H9 (cell line): ENCODE results near the gene RFPL3. TPM values are rescaled to one million over a fixed set of nuclear protein-coding genes. Genes with fewer than 3 reads are reported as not detected.

Experiments used
- DNase-seq: peaks from one replicate; pipeline ENCODE4 v3.0.0-alpha.2; 2017
- H2AFZ ChIP-seq: one replicate; pipeline ENCODE4 v1.6.1; 2013; ENCODE audit warnings: mild to moderate bottlenecking, low read length, control low read depth, moderate library complexity
- H2AK5ac ChIP-seq: 2 replicates; pipeline ENCODE4 v1.6.1; 2013; ENCODE audit warnings: low read length, control low read depth, mixed read lengths; ENCODE audit not compliant: insufficient read length
- H2BK120ac ChIP-seq: one replicate; pipeline ENCODE4 v1.6.1; 2013; ENCODE audit warnings: low read depth, mild to moderate bottlenecking, low read length, control low read depth, inconsistent platforms; ENCODE audit not compliant: poor library complexity, severe bottlenecking
- H2BK12ac ChIP-seq: 2 replicates; pipeline ENCODE4 v1.6.1; 2013; ENCODE audit warnings: low read length, control low read depth, mixed read lengths, low read depth; ENCODE audit not compliant: insufficient read length
- H2BK15ac ChIP-seq: 2 replicates; pipeline ENCODE4 v1.6.1; 2013; ENCODE audit warnings: low read depth, low read length, control low read depth
- H2BK20ac ChIP-seq: one replicate; pipeline ENCODE4 v1.6.1; 2013; ENCODE audit warnings: low read depth, mild to moderate bottlenecking, low read length, control low read depth, inconsistent platforms; ENCODE audit not compliant: poor library complexity, severe bottlenecking
- H2BK5ac ChIP-seq: 2 replicates; pipeline ENCODE4 v1.6.1; 2013; ENCODE audit warnings: low read length, control low read depth, mixed read lengths; ENCODE audit not compliant: insufficient read length
- H3K14ac ChIP-seq: 2 replicates; pipeline ENCODE4 v1.6.1; 2013; ENCODE audit warnings: low read length, control low read depth; ENCODE audit not compliant: insufficient read depth
- H3K18ac ChIP-seq: 2 replicates; pipeline ENCODE4 v1.6.1; 2013; ENCODE audit warnings: low read depth, mild to moderate bottlenecking, mixed read lengths, low read length, control low read depth; ENCODE audit not compliant: insufficient read length
- H3K23ac ChIP-seq: 2 replicates; pipeline ENCODE4 v1.6.1; 2013; ENCODE audit warnings: low read length, control low read depth, mixed read lengths, low read depth; ENCODE audit not compliant: insufficient read length
- H3K23me2 ChIP-seq: 2 replicates; pipeline ENCODE4 v1.6.1; 2013; ENCODE audit warnings: low read depth, mild to moderate bottlenecking, mixed read lengths, low read length, control low read depth; ENCODE audit not compliant: insufficient read length, poor library complexity, severe bottlenecking
- H3K27ac ChIP-seq: 2 replicates; pipeline ENCODE4 v1.5.1; 2013; ENCODE audit warnings: low read length, control low read depth, mixed read lengths, low read depth; ENCODE audit not compliant: insufficient read length
- H3K27me3 ChIP-seq: 2 replicates; pipeline ENCODE4 v1.6.1; 2013; ENCODE audit warnings: low read length, control low read depth, inconsistent platforms; ENCODE audit not compliant: insufficient read depth
- H3K4ac ChIP-seq: 2 replicates; pipeline ENCODE4 v1.6.1; 2013; ENCODE audit warnings: low read depth, mild to moderate bottlenecking, control low read depth, inconsistent platforms, low read length, moderate library complexity
- H3K4me1 ChIP-seq: 2 replicates; pipeline ENCODE4 v1.6.1; 2013; ENCODE audit warnings: low read length, control low read depth, inconsistent platforms; ENCODE audit not compliant: insufficient read depth
- H3K4me2 ChIP-seq: 2 replicates; pipeline ENCODE4 v1.6.1; 2013; ENCODE audit warnings: low read length, control low read depth, mixed read lengths; ENCODE audit not compliant: insufficient read length, insufficient read depth
- H3K56ac ChIP-seq: 2 replicates; pipeline ENCODE4 v1.6.1; 2013; ENCODE audit warnings: low read depth, mild to moderate bottlenecking, mixed read lengths, low read length, control low read depth; ENCODE audit not compliant: insufficient read length
- H3K79me1 ChIP-seq: 2 replicates; pipeline ENCODE4 v1.6.1; 2013; ENCODE audit warnings: low read depth, mild to moderate bottlenecking, moderate library complexity, low read length, control low read depth, inconsistent platforms; ENCODE audit not compliant: insufficient read depth, poor library complexity, severe bottlenecking
- H3K79me2 ChIP-seq: 2 replicates; pipeline ENCODE4 v1.6.1; 2013; ENCODE audit warnings: low read length, control low read depth, inconsistent platforms; ENCODE audit not compliant: insufficient read depth
- H3K9ac ChIP-seq: 2 replicates; pipeline ENCODE4 v1.6.1; 2013; ENCODE audit warnings: low read length, control low read depth, mixed read lengths; ENCODE audit not compliant: insufficient read length; ENCODE audit errors: extremely low read depth
- H3K9me3 ChIP-seq: one replicate; pipeline ENCODE4 v1.6.1; 2013; ENCODE audit warnings: low read depth, low read length, inconsistent platforms; ENCODE audit not compliant: control insufficient read depth
- H3T11ph ChIP-seq: one replicate; pipeline ENCODE4 v1.6.1; 2013; ENCODE audit warnings: mild to moderate bottlenecking, low read length, control low read depth, inconsistent platforms
- H4K20me1 ChIP-seq: one replicate; pipeline ENCODE4 v1.6.1; 2013; ENCODE audit not compliant: control insufficient read depth, insufficient read length, insufficient read depth
- H4K5ac ChIP-seq: 2 replicates; pipeline ENCODE4 v1.6.1; 2013; ENCODE audit warnings: low read depth, mild to moderate bottlenecking, mixed read lengths, low read length, control low read depth; ENCODE audit not compliant: insufficient read length
- H4K8ac ChIP-seq: replicated peaks from 2 replicates; pipeline ENCODE4 v1.6.1; 2013; ENCODE audit warnings: low read length, control low read depth, mixed read lengths, low read depth; ENCODE audit not compliant: insufficient read length
- H4K91ac ChIP-seq: 2 replicates; pipeline ENCODE4 v1.6.1; 2013; ENCODE audit warnings: low read depth, mild to moderate bottlenecking, moderate library complexity, mixed read lengths, low read length, control low read depth; ENCODE audit not compliant: insufficient read length
- H3K27ac Mint-ChIP-seq, 3 experiments: 2 replicates in 2 of 3; 3 replicates in 1 of 3; pipeline ENCODE4 v1.8.0; 2020 to 2021; ENCODE audit warnings: mixed read lengths in 3 of 3, mild to moderate bottlenecking in 1 of 3, moderate library complexity in 1 of 3
- H3K27me3 Mint-ChIP-seq: 2 replicates; pipeline ENCODE4 v1.8.0; 2021; ENCODE audit warnings: low read depth, mild to moderate bottlenecking, moderate library complexity, mixed read lengths
- H3K36me3 Mint-ChIP-seq, 3 experiments: 2 replicates in 2 of 3; 3 replicates in 1 of 3; pipeline ENCODE4 v1.8.0; 2020 to 2021; ENCODE audit warnings: low read depth in 3 of 3, mixed read lengths in 3 of 3; ENCODE audit not compliant: insufficient read depth in 1 of 3
- H3K4me1 Mint-ChIP-seq, 2 experiments: 2 replicates each; pipeline ENCODE4 v1.8.0; 2020; ENCODE audit warnings: mixed read lengths in 2 of 2
- H3K4me3 Mint-ChIP-seq, 2 experiments: 2 replicates in 1 of 2; 3 replicates in 1 of 2; pipeline ENCODE4 v1.8.0; 2020 to 2021; ENCODE audit warnings: mild to moderate bottlenecking in 2 of 2, mixed read lengths in 2 of 2, moderate library complexity in 1 of 2
- H3K9me3 Mint-ChIP-seq, 2 experiments: 2 replicates in 1 of 2; 3 replicates in 1 of 2; pipeline ENCODE4 v1.8.0; 2020; ENCODE audit warnings: mild to moderate bottlenecking in 2 of 2, mixed read lengths in 2 of 2, moderate library complexity in 1 of 2
- WGBS: extraction: QIAGEN DNeasy Blood & Tissue Kit; methylation state at CpG from one replicate; pipeline ENCODE4 v1.1.7; 2013; ENCODE audit warnings: missing lambda C conversion rate, low lambda C conversion rate, mixed read lengths; ENCODE audit not compliant: insufficient read length; ENCODE audit errors: extremely low coverage; 5-methylcytosine and 5-hydroxymethylcytosine counted together
- total RNA-seq: library from RNA; stranded (reverse); gene quantifications from 2 replicates; pipeline ENCODE4 v1.2.1, GENCODE V29; 2021
- TF ChIP-seq, protein P1 (sequence below): fragments of 200-600 bp; sonication (generic); conservative IDR thresholded peaks from 3 replicates; pipeline ENCODE4 v1.8.0; 2021; ENCODE audit warnings: antibody characterized with exemption, mild to moderate bottlenecking

RFPL3 gene
- total RNA-seq, 1 experiment from 2014 or later = not detected

GRCh38 chr22:32404021-32404420 is 46.4 kb downstream of the RFPL3 start:
- H2BK5ac ChIP-seq = no peak overlapping the region
- no peak overlapping the region for H2AK5ac ChIP-seq
- no peak overlapping the region for H3K27ac Mint-ChIP-seq
- H3K4me2 ChIP-seq = no peak overlapping the region
- TF ChIP-seq, protein P1, sequence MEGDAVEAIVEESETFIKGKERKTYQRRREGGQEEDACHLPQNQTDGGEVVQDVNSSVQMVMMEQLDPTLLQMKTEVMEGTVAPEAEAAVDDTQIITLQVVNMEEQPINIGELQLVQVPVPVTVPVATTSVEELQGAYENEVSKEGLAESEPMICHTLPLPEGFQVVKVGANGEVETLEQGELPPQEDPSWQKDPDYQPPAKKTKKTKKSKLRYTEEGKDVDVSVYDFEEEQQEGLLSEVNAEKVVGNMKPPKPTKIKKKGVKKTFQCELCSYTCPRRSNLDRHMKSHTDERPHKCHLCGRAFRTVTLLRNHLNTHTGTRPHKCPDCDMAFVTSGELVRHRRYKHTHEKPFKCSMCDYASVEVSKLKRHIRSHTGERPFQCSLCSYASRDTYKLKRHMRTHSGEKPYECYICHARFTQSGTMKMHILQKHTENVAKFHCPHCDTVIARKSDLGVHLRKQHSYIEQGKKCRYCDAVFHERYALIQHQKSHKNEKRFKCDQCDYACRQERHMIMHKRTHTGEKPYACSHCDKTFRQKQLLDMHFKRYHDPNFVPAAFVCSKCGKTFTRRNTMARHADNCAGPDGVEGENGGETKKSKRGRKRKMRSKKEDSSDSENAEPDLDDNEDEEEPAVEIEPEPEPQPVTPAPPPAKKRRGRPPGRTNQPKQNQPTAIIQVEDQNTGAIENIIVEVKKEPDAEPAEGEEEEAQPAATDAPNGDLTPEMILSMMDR = no peak
- no peaks in the 10 kb centered on the region for H3K9me3 Mint-ChIP-seq
- no peak overlapping the region for H2BK15ac ChIP-seq
- H2BK12ac ChIP-seq = no peak overlapping the region
- no peak overlapping the region for H2BK20ac ChIP-seq
- DNase-seq = no peak
- no peak overlapping the region for H3K9ac ChIP-seq
- no peaks in the 10 kb centered on the region for H3K4me1 Mint-ChIP-seq
- WGBS = no CpG with 5 or more reads among the region's 2 CpGs
- no peak overlapping the region for H2BK120ac ChIP-seq
- H3K27me3 ChIP-seq = no peaks in the 10 kb centered on the region
- peaks cover 4% of the 10 kb centered on the region for H3K79me1 ChIP-seq
- no peak overlapping the region for H3K4ac ChIP-seq
- no peaks in the 10 kb centered on the region for H3K4me1 ChIP-seq
- H4K20me1 ChIP-seq = no peaks in the 10 kb centered on the region
- no peak overlapping the region for H4K8ac ChIP-seq
- H3K18ac ChIP-seq = no peak overlapping the region
- H3K56ac ChIP-seq = no peak overlapping the region
- H3T11ph ChIP-seq = no peak overlapping the region
- no peaks in the 10 kb centered on the region for H3K79me2 ChIP-seq
- H3K14ac ChIP-seq = no peak overlapping the region
- H3K23ac ChIP-seq = no peak overlapping the region
- no peak overlapping the region for H3K4me3 Mint-ChIP-seq
- no peak overlapping the region for H4K5ac ChIP-seq
- H3K23me2 ChIP-seq = no peaks in the 10 kb centered on the region
- peaks cover 29 to 90% (median 75%) of the 10 kb centered on the region in 3 experiments; a peak in 6 of 7 replicates for H3K36me3 Mint-ChIP-seq
- H3K27ac ChIP-seq = no peak overlapping the region
- no peak overlapping the region for H2AFZ ChIP-seq
- no peak overlapping the region for H4K91ac ChIP-seq
- H3K9me3 ChIP-seq = no peaks in the 10 kb centered on the region
- H3K27me3 Mint-ChIP-seq = no peaks in the 10 kb centered on the region
